GM21529 (cell line): ENCODE measurements around the gene IFIH1.

Source experiments
- ATAC-seq: cut with Tn5 transposase; IDR thresholded peaks from one replicate; pipeline ENCODE4 v1.9.1; 2021; ENCODE audit not compliant: unreplicated experiment

Gene IFIH1

GRCh38 chr2:162318328-162319180 lies at the start of gene IFIH1:
Gene IFIH1, minus strand, starts transcription at chr2:162318684. Its CDS starts 377 bp downstream, at chr2:162318307.
- ATAC-seq = peak; percentile 79

DNA sequence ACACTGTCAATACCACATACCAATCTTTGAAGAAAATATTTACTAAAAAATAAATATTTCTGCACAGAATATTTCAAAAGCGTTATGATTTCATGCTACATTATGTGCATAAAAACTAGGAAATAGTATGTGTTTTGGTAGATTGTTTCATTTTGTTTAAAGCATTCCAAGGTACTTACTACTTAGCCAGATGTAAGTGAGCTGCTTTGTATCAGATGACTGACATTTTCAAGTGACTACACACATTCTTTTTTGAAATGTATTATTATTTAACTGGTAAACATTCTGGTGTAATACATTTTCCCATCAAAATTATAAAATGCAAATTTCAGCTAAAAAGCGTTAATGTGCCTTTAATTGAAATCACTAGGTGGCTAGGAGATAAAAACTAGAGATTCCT lies 46.9 kb upstream of the IFIH1 start:
- no peak for ATAC-seq

- ATAC-seq = no peak
Observed at GRCh38 chr2:162344617-162344950, 26.1 kb upstream of the IFIH1 start.

GRCh38 chr2:162343824-162344616 lies 25.5 kb upstream of the IFIH1 start, which contains the start of gene GCA:
Gene GCA, plus strand, starts transcription at chr2:162344132. Its CDS starts 117 bp downstream, at chr2:162344249.
- peak; percentile 98 for ATAC-seq

- no peak for ATAC-seq
Observed at GRCh38 chr2:162343492-162343823, 25.0 kb upstream of the IFIH1 start.

DNA sequence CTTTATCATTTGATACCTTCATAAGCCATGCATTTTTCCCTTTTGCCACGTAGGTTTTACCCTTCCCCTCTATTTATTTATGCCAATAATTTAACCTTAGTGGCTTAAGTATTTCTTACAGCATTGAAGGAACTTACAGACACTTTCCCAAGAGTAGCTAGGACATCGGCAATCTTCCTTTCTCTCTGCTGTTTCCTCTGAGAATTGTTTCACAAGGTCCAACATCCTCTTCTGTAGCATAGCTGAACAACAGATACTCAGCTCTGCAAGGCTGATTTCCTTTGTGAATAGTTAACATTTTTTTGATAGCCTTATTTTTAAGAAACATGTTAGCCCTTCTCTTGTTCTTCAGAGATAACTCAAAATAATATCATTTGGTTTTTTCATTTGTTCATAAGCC lies 24.4 kb upstream of the IFIH1 start:
- no peak for ATAC-seq

DNA sequence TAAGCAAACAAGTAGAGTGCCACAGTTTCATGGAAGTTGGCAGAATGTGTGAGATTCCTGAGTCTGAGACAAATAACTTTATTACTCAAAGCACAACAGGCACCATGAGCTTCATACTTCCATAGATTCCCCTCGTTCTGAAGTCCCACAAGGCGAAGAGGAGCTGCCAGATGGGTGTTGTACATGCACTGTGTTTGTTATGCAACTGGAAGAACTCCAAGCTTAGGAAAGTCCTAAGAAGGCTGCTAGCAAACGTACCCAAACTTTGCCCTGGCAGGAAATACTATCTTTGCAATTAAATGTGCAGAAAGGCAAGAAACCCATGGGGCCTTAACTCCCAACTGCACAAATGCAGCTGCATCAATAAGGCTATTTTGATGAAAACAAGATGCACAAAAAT lies 23.8 kb upstream of the IFIH1 start:
- ATAC-seq = no peak

- no peak for ATAC-seq
Observed at GRCh38 chr2:162340822-162341221, 22.3 kb upstream of the IFIH1 start.

DNA sequence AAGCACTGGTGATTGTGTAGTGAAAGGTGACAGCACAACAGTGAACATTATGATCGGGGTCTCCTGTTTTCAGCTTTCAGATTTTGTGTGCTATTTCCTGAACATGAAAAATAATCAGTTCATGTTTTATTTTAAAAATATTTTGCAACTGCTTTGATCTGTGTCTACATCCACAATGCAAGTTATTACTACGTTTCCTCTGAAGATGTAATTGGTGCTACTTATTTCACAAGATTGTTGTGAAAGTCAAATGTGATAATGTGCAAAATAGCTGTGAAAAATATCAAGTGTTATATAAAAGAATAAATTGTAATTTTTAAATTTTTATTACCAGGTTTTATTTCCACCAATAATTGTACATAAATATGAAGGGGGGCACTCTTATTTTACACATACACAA lies 19.4 kb upstream of the IFIH1 start:
- no peak for ATAC-seq

- peak; percentile 77 for ATAC-seq
Observed at GRCh38 chr2:162333968-162334367, 15.5 kb upstream of the IFIH1 start.

DNA sequence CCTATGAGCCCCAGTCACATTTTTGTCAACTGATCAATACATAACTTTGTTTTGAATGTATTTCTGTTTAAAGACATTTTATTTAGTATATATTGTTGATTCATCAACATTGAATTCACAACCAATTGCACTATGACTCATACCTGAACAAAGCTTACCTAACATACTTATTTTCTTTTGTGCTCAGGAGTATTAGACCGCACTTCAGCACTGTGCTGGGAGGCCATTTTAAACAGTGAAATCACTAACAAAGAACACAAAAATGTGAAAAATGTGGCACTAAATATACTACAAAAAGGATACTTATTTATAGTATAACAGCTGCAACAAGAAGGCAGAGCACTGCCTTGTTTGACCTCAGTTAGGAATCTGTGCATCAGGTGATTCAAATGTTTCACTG lies 12.4 kb upstream of the IFIH1 start:
- ATAC-seq = no peak

DNA sequence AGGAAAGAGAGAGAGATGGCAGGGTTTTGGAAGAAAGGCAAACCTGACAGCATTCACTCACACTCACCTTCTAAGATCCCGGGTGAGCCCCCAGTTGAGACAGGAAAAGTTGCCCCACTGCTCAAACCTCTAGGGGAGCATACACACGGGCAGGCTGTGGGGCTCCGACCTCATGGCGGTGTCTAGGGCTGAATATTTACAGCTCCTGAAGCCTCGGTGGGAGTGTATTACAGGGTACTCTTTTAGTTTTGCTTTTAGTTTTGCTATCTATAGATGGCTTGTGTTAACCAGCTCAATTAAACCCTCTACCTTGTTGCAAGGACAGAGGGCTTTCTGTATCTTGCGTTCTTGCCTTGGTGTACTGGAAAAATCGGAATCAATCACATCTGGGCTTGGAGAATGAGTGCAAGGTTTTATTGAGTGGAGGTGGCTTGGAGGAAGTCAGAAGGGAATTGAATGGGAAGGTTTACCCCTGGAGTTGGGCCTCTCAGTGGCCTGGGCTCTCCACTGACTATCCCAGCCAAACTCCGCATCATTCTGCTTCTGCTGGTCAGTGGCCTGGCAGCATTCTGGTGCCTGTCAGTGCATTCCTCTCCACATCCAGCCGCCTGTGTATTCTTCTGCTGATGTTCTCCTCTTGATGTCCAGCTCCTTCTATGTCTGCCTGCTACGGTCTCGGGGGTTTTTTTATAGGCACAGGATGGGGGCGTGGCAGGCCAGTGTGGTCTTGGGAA lies 10.1 kb upstream of the IFIH1 start:
- ATAC-seq = peak; percentile 76

GRCh38 chr2:162327806-162328205 lies 9.3 kb upstream of the IFIH1 start:
- ATAC-seq = no peak

- ATAC-seq = no peak
Observed at GRCh38 chr2:162327134-162327769, 8.8 kb upstream of the IFIH1 start.

GRCh38 chr2:162324953-162325352 lies 6.5 kb upstream of the IFIH1 start:
- no peak for ATAC-seq

- no peak for ATAC-seq
Observed at GRCh38 chr2:162320864-162321517, 2.5 kb upstream of the IFIH1 start.

GRCh38 chr2:162317861-162318327 lies 590 bp downstream of the IFIH1 start:
- ATAC-seq = peak; percentile 5

DNA sequence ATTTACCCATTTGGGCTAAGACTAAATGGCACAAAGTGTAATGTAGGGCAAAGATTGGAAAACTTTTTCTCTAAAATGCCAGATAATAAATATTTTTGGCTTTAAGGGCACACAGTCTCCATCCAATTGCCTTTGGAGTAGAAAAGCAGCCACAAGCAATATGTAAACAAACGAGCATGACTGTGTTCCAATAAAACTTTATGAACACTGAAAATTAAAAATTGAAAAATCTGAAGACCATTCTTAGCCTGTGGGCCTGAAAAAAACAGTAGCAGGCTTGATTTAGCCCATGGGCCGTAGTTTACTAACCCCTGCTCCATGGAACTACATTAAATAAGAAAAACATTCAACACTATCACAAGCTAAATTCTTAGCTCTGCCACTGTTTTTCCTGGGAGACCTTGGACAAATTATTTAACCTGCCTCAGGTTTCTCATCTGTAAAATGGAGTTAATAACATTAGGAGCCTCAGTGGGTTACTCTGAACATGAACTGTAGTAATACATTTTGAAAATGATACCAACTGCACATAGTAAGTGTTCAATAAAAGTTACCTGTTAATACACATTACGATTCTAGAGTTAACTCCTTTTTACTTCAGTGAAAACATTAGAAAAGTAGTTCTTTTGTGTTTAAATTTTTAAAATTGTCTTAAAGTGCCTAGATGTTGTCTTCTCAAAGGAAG lies 1.3 kb downstream of the IFIH1 start:
- ATAC-seq = no peak

DNA sequence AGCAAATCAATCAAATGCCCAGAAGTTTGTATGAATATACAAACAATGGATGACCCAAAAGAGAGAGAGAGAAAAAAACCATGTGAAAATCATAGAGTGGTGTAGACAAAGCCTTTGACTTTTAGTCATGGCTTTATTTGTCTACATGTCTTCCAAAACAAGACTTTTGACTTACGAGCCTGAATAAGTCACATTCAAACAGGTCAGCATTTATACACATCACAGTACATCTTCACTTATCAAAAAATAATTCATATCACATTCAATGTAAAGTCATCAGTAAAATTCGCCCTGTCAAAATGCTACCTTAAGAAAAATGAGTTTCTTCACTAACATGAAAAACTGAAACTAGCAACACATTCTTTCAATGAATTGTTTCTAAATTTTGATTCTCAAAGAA lies 1.9 kb downstream of the IFIH1 start:
- no peak for ATAC-seq

- no peak for ATAC-seq
Observed at GRCh38 chr2:162315938-162316337, 2.5 kb downstream of the IFIH1 start.
